K562 (cell line): ENCODE data around the gene AIFM3. TPM values are rescaled to one million over a fixed set of nuclear protein-coding genes. Genes with fewer than 3 reads are reported as not detected.

Experiments used
- BCL6 ChIP-seq: fragments of 250-450 bp; sonication (Bioruptor Pico); IDR thresholded peaks from 2 replicates; pipeline ENCODE4 v1.4.0; 2020
- BRCA1 ChIP-seq, 2 experiments: fragments of 450-650 bp in 1 of 2; sonication (generic) in 1 of 2; formaldehyde crosslinking in 1 of 2; IDR thresholded peaks; 2 replicates each; pipeline versions ENCODE4 v1.5.0 to v1.6.1; 2017 to 2020; ENCODE audit warnings: mild to moderate bottlenecking in 1 of 2, missing genetic modification reagents in 1 of 2
- CHCHD3 ChIP-seq: fragments of 250-450 bp; sonication (Bioruptor Pico); IDR thresholded peaks from 2 replicates; pipeline ENCODE4 v2.1.2; 2022; ENCODE audit warnings: mild to moderate bottlenecking
- DPF2 ChIP-seq: fragments of 450-650 bp; IDR thresholded peaks from 2 replicates; pipeline ENCODE4 v1.6.1; 2016
- EGR1 ChIP-seq: fragments of 450-650 bp; conservative IDR thresholded peaks from 2 replicates; pipeline ENCODE4 v1.6.1; 2017; ENCODE audit warnings: mild to moderate bottlenecking
- EP300 ChIP-seq: IDR thresholded peaks from 2 replicates; pipeline ENCODE4 v1.6.1; 2012; ENCODE audit warnings: low read length, improper control_type of control experiment
- ETV6 ChIP-seq, 3 experiments: fragments of 150-350 bp in 1 of 3; sonication (generic) in 1 of 3; formaldehyde crosslinking in 1 of 3; IDR thresholded peaks; 2 replicates each; pipeline versions ENCODE4 v1.6.1 to v1.8.0; 2014 to 2022; ENCODE audit warnings: borderline replicate concordance in 2 of 3, low read depth in 2 of 3, antibody characterized with exemption in 1 of 3, low read length in 1 of 3, mild to moderate bottlenecking in 1 of 3, missing genetic modification reagents in 1 of 3
- GTF2F1 ChIP-seq: IDR thresholded peaks from 2 replicates; pipeline ENCODE4 v1.6.1; 2011; ENCODE audit warnings: low read depth, low read length, improper control_type of control experiment
- HOXB6 ChIP-seq: fragments of 250-450 bp; sonication (Bioruptor Pico); IDR thresholded peaks from 2 replicates; pipeline ENCODE4 v1.5.1; 2022; ENCODE audit warnings: mild to moderate bottlenecking, borderline replicate concordance
- LARP7 ChIP-seq: fragments of 450-650 bp; IDR thresholded peaks from 2 replicates; pipeline ENCODE4 v1.6.1; 2016
- NR2C2 ChIP-seq, 2 experiments: fragments of 200-800 bp in 1 of 2; sonication (Bioruptor generic) in 1 of 2; sonication (generic) in 1 of 2; formaldehyde crosslinking in 1 of 2; IDR thresholded peaks; 2 replicates each; pipeline versions ENCODE4 v1.6.1 to v1.8.0; 2016 to 2022; ENCODE audit warnings: mild to moderate bottlenecking in 1 of 2, missing compliant biosample characterization in 1 of 2, missing genetic modification characterization in 1 of 2, missing genetic modification reagents in 1 of 2
- PHTF2 ChIP-seq: fragments of 250-450 bp; sonication (Bioruptor Pico); IDR thresholded peaks from 2 replicates; pipeline ENCODE4 v1.5.0; 2021; ENCODE audit warnings: mild to moderate bottlenecking
- RBM25 ChIP-seq: fragments of 200-400 bp; formaldehyde crosslinking; IDR thresholded peaks from 2 replicates; pipeline ENCODE4 v1.6.1; 2018; ENCODE audit warnings: low read length, low read depth, moderate library complexity; ENCODE audit not compliant: severe bottlenecking
- RBM39 ChIP-seq: fragments of 200-400 bp; formaldehyde crosslinking; optimal IDR thresholded peaks from 2 replicates; pipeline ENCODE3; 2018; ENCODE audit warnings: low read depth, low read length
- RUNX1 ChIP-seq: sonication (generic); IDR thresholded peaks from 2 replicates; pipeline ENCODE4 v1.6.1; 2016; ENCODE audit warnings: antibody characterized with exemption, low read depth
- SIN3A ChIP-seq, 2 experiments: fragments of 150-350 bp in 1 of 2; IDR thresholded peaks; 2 replicates each; pipeline ENCODE4 v1.6.1; 2011 to 2016; ENCODE audit warnings: borderline replicate concordance in 2 of 2, low read depth in 2 of 2, low read length in 2 of 2, mild to moderate bottlenecking in 2 of 2, moderate library complexity in 2 of 2; ENCODE audit not compliant: control insufficient read depth in 1 of 2
- SLC30A9 ChIP-seq: fragments of 250-450 bp; sonication (Bioruptor Pico); IDR thresholded peaks from 2 replicates; pipeline ENCODE4 v1.8.0; 2022; ENCODE audit warnings: mild to moderate bottlenecking, moderate library complexity
- STAG1 ChIP-seq: sonication (generic); formaldehyde crosslinking; IDR thresholded peaks from 2 replicates; pipeline ENCODE4 v1.5.0; 2020; ENCODE audit warnings: missing genetic modification reagents, borderline replicate concordance
- TAF7 ChIP-seq: fragments of 450-650 bp; IDR thresholded peaks from 2 replicates; pipeline ENCODE4 v1.6.1; 2016; ENCODE audit warnings: missing genetic modification characterization, missing compliant biosample characterization
- ZNF143 ChIP-seq: sonication (generic); formaldehyde crosslinking; IDR thresholded peaks from 2 replicates; pipeline ENCODE4 v1.9.0; 2022; ENCODE audit warnings: mild to moderate bottlenecking, missing genetic modification reagents
- ZNF77 ChIP-seq: fragments of 250-450 bp; sonication (Bioruptor Pico); IDR thresholded peaks from 2 replicates; pipeline ENCODE4 v1.5.0; 2020
- polyA plus RNA-seq, 8 experiments: library from polyadenylated mRNA; depleted of rRNA in 4 of 8; stranded (reverse) in 5 of 8; unstranded in 3 of 8; fragments of >200 nt; fragmentation: Nextera tagmentation in 2 of 8; fragmentation: Illumina TruSeq in 1 of 8; extraction: Ambion mirVana in 2 of 8; extraction: Trizol in 1 of 8; gene quantifications; 2 replicates each; pipeline versions ENCODE4 v1.2.1 to v1.2.3, GENCODE V29; 2011 to 2014; ENCODE audit warnings: inconsistent platforms in 1 of 8, missing spikeins in 1 of 8
- total RNA-seq, 7 experiments: library from RNA; depleted of rRNA in 6 of 7; stranded (reverse); fragments of >200 nt in 6 of 7; fragmentation: Illumina TruSeq in 2 of 7; extraction: Trizol in 2 of 7; gene quantifications; 2 replicates each; pipeline versions ENCODE4 v1.2.1 to v1.2.3, GENCODE V29; 2011 to 2021; ENCODE audit warnings: low replicate concordance in 1 of 7
- TF ChIP-seq, protein P1 (sequence below): fragments of 450-650 bp; IDR thresholded peaks from 2 replicates; pipeline ENCODE4 v1.6.1; 2017; ENCODE audit warnings: antibody characterized with exemption
- TF ChIP-seq, protein P2 (sequence below), 2 experiments: fragments of 450-650 bp; IDR thresholded peaks; 2 replicates each; pipeline ENCODE4 v1.6.1; 2016
- TF ChIP-seq, protein P3 (sequence below): fragments of 450-650 bp; IDR thresholded peaks from 2 replicates; pipeline ENCODE4 v1.6.1; 2016

The AIFM3 gene
- total and polyA plus RNA-seq, 9 of the 15 experiments (the other 6 are each of a cell fraction or from before 2014, with no cell fraction given), result 0.03 to 0.20 (median 0.07) TPM; not detected in 1

DNA sequence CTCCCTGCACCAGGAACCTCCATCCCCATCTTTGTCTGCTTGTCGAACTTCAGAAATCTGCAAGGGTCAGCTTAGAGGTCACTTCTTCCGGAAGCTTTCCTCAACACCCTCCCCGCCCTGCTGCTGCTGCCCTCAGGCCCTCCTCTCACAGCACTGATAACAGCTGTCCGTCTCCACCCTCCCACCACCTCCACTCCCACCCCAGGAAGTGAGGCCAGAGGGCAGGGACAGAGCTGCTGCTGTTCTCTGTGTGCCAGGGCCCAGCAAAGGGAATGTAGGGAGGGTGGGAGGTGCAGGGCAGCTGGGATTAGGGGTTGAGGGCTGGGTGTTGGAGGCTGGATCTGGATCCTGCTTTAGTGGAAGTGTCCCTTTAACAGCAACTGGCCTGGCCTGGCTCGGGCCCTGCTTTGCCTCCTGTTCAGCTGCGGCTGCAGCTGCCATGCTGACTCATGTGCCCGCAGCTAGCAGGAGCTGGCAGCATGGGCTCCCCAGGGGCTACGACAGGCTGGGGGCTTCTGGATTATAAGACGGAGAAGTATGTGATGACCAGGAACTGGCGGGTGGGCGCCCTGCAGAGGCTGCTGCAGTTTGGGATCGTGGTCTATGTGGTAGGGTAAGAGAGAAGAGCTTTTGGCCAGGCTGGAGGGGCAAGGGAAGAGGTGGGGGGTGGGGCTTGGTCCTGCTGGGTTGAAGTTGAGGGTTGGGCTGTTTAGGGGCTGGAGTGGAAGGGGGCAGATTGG lies 47.8 kb downstream of the AIFM3 start, which contains the start of gene P2RX6 (continued):
- TF ChIP-seq, protein P1, sequence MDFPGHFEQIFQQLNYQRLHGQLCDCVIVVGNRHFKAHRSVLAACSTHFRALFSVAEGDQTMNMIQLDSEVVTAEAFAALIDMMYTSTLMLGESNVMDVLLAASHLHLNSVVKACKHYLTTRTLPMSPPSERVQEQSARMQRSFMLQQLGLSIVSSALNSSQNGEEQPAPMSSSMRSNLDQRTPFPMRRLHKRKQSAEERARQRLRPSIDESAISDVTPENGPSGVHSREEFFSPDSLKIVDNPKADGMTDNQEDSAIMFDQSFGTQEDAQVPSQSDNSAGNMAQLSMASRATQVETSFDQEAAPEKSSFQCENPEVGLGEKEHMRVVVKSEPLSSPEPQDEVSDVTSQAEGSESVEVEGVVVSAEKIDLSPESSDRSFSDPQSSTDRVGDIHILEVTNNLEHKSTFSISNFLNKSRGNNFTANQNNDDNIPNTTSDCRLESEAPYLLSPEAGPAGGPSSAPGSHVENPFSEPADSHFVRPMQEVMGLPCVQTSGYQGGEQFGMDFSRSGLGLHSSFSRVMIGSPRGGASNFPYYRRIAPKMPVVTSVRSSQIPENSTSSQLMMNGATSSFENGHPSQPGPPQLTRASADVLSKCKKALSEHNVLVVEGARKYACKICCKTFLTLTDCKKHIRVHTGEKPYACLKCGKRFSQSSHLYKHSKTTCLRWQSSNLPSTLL, result no peak
- peak; percentile 95 for TF ChIP-seq CHCHD3 (CRISPR knock-in tag)
- TF ChIP-seq TAF7 (tag), result peak; percentile 52
- peak in 1 of 2 experiments; percentile 98; a peak in 2 of 4 replicates for TF ChIP-seq SIN3A (IDR thresholded peaks at IDR 0.05; ENCODE audit: borderline replicate concordance in 2 of 2, control insufficient read depth in 1 of 2, low read depth in 2 of 2, low read length in 2 of 2)
- TF ChIP-seq EGR1, result no peak
- TF ChIP-seq ZNF77 (CRISPR knock-in tag), result no peak
- TF ChIP-seq ZNF143, result no peak
- no peak for TF ChIP-seq DPF2
- peak; percentile 99 for TF ChIP-seq RBM39
- TF ChIP-seq, protein P2, sequence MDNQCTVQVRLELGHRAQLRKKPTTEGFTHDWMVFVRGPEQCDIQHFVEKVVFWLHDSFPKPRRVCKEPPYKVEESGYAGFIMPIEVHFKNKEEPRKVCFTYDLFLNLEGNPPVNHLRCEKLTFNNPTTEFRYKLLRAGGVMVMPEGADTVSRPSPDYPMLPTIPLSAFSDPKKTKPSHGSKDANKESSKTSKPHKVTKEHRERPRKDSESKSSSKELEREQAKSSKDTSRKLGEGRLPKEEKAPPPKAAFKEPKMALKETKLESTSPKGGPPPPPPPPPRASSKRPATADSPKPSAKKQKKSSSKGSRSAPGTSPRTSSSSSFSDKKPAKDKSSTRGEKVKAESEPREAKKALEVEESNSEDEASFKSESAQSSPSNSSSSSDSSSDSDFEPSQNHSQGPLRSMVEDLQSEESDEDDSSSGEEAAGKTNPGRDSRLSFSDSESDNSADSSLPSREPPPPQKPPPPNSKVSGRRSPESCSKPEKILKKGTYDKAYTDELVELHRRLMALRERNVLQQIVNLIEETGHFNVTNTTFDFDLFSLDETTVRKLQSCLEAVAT (IDR thresholded peaks at IDR 0.05), result no peak
- 0 out of 2 replicates have a peak, but pooled peaks have one; percentile 11 for TF ChIP-seq HOXB6 (CRISPR knock-in tag)
- peak; percentile 92 for TF ChIP-seq EP300
- no peak for TF ChIP-seq RUNX1
- TF ChIP-seq LARP7, result no peak
- TF ChIP-seq, protein P3, sequence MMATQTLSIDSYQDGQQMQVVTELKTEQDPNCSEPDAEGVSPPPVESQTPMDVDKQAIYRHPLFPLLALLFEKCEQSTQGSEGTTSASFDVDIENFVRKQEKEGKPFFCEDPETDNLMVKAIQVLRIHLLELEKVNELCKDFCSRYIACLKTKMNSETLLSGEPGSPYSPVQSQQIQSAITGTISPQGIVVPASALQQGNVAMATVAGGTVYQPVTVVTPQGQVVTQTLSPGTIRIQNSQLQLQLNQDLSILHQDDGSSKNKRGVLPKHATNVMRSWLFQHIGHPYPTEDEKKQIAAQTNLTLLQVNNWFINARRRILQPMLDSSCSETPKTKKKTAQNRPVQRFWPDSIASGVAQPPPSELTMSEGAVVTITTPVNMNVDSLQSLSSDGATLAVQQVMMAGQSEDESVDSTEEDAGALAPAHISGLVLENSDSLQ, result no peak
- no peak for TF ChIP-seq STAG1 (CRISPR knock-in tag)
- no peak for TF ChIP-seq SLC30A9
- TF ChIP-seq PHTF2 (CRISPR knock-in tag), result no peak
- 0 out of 4 replicates have a peak, but pooled peaks of 1 of the 2 experiments have one; percentile 29 for TF ChIP-seq ETV6 (IDR thresholded peaks at IDR 0.05; ENCODE audit: borderline replicate concordance in 1 of 2, low read depth in 2 of 2, low read length in 1 of 2)
- TF ChIP-seq ETV6 (CRISPR knock-in tag; IDR thresholded peaks at IDR 0.05; ENCODE audit: borderline replicate concordance), result no peak
- TF ChIP-seq BCL6 (CRISPR knock-in tag), result no peak
- TF ChIP-seq RBM25, result no peak
- TF ChIP-seq BRCA1 (IDR thresholded peaks at IDR 0.05), result no peak
- no peak for TF ChIP-seq BRCA1 (CRISPR knock-in tag; IDR thresholded peaks at IDR 0.05)
- no peak for TF ChIP-seq NR2C2 (CRISPR knock-in tag; IDR thresholded peaks at IDR 0.05)
- TF ChIP-seq NR2C2 (tag; IDR thresholded peaks at IDR 0.05), result no peak
- TF ChIP-seq GTF2F1, result no peak; the same call in 1 of the 2 replicates
